GM18870 (cell line): ENCODE measurements around the gene AMPD3.

Source experiments
- ATAC-seq: cut with Tn5 transposase; IDR thresholded peaks from one replicate; pipeline ENCODE4 v1.9.1; 2021; ENCODE audit warnings: moderate library complexity; ENCODE audit not compliant: unreplicated experiment

The AMPD3 gene

GRCh38 chr11:10500757-10501684 lies 46.0 kb downstream of the AMPD3 start:
- no peak for ATAC-seq

GRCh38 chr11:10502065-10502680 lies 47.1 kb downstream of the AMPD3 start:
- ATAC-seq: no peak

GRCh38 chr11:10502770-10503169 lies 47.7 kb downstream of the AMPD3 start:
- no peak for ATAC-seq

GRCh38 chr11:10503221-10503620 lies 48.2 kb downstream of the AMPD3 start:
- ATAC-seq: no peak

GRCh38 chr11:10503777-10504480 lies 48.9 kb downstream of the AMPD3 start:
- ATAC-seq: no peak

GRCh38 chr11:10504490-10504889 lies 49.4 kb downstream of the AMPD3 start:
- ATAC-seq: no peak

- no peak for ATAC-seq
These were observed 50.4 kb downstream of the AMPD3 start for GRCh38 chr11:10505278-10506007.

- no peak for ATAC-seq
These were observed 50.9 kb downstream of the AMPD3 start for GRCh38 chr11:10506008-10506370.

- no peak for ATAC-seq
These were observed 56.1 kb downstream of the AMPD3 start for GRCh38 chr11:10511181-10511621.

- no peak for ATAC-seq
These were observed 59.1 kb downstream of the AMPD3 start for GRCh38 chr11:10514202-10514601.

GRCh38 chr11:10514709-10515108 lies 59.6 kb downstream of the AMPD3 start:
- ATAC-seq: no peak

- ATAC-seq: no peak
These were observed 60.4 kb downstream of the AMPD3 start for GRCh38 chr11:10515418-10515817.

GRCh38 chr11:10518123-10518522 lies 63.1 kb downstream of the AMPD3 start:
- no peak for ATAC-seq

GRCh38 chr11:10518891-10519290 lies 63.8 kb downstream of the AMPD3 start:
- no peak for ATAC-seq

GRCh38 chr11:10519630-10520029 lies 64.6 kb downstream of the AMPD3 start:
- ATAC-seq: no peak

GRCh38 chr11:10520562-10520961 lies 65.5 kb downstream of the AMPD3 start:
- ATAC-seq: no peak

- ATAC-seq: no peak
These were observed 67.2 kb downstream of the AMPD3 start for GRCh38 chr11:10522276-10522675.

- no peak for ATAC-seq
These were observed 67.9 kb downstream of the AMPD3 start for GRCh38 chr11:10522921-10523320.

- ATAC-seq: no peak
These were observed 69.4 kb downstream of the AMPD3 start for GRCh38 chr11:10524471-10524870.

GRCh38 chr11:10526974-10527918 lies 72.2 kb downstream of the AMPD3 start:
- ATAC-seq: no peak
